GM20000 (cell line): ENCODE results near the gene ARHGDIG.
"Not testable (repeated sequence)": the region's sequence is repeated elsewhere in the genome, so short reads cannot be mapped to it uniquely, and the experiment has no call there.

Source experiments
- DNase-seq: peaks from one replicate; pipeline ENCODE4 v3.0.0; 2012; ENCODE audit warnings: low spot score
- TF ChIP-seq, protein P1 (sequence below): IDR thresholded peaks from 2 replicates; pipeline ENCODE4 v1.5.1; 2012; ENCODE audit warnings: mild to moderate bottlenecking, control low read depth; ENCODE audit errors: extremely low read depth, missing control alignments

ARHGDIG gene

GRCh38 chr16:245105-245504 is 35.3 kb upstream of the ARHGDIG start:
- TF ChIP-seq, protein P1, sequence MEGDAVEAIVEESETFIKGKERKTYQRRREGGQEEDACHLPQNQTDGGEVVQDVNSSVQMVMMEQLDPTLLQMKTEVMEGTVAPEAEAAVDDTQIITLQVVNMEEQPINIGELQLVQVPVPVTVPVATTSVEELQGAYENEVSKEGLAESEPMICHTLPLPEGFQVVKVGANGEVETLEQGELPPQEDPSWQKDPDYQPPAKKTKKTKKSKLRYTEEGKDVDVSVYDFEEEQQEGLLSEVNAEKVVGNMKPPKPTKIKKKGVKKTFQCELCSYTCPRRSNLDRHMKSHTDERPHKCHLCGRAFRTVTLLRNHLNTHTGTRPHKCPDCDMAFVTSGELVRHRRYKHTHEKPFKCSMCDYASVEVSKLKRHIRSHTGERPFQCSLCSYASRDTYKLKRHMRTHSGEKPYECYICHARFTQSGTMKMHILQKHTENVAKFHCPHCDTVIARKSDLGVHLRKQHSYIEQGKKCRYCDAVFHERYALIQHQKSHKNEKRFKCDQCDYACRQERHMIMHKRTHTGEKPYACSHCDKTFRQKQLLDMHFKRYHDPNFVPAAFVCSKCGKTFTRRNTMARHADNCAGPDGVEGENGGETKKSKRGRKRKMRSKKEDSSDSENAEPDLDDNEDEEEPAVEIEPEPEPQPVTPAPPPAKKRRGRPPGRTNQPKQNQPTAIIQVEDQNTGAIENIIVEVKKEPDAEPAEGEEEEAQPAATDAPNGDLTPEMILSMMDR: no peak
- DNase-seq: no peak

DNA sequence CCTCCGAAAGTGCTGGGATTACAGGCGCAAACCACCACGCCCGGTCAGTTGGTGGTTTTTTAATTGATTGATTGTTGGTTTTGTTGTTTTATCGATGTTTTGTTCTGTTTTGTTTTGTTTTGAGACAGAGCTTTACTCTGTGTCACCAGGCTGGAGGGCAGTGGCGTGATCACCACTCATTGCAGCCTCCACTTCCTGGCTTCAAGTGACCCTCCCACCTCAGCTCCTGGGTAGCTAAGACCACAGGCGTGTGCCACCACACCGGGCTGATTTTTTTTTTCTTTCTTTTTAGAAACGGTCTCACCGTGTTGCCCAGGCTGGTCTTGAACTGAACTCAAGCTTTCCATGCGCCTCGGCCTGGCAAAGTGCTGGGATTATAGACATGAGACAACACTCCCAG is 33.4 kb upstream of the ARHGDIG start:
- no peak for DNase-seq
- TF ChIP-seq, protein P1: no peak

GRCh38 chr16:249431-249830 is 31.0 kb upstream of the ARHGDIG start:
- TF ChIP-seq, protein P1: no peak
- DNase-seq: no peak

- TF ChIP-seq, protein P1: no peak
- peak; percentile 78 for DNase-seq
Measured at GRCh38 chr16:252366-253337, 27.7 kb upstream of the ARHGDIG start.

DNA sequence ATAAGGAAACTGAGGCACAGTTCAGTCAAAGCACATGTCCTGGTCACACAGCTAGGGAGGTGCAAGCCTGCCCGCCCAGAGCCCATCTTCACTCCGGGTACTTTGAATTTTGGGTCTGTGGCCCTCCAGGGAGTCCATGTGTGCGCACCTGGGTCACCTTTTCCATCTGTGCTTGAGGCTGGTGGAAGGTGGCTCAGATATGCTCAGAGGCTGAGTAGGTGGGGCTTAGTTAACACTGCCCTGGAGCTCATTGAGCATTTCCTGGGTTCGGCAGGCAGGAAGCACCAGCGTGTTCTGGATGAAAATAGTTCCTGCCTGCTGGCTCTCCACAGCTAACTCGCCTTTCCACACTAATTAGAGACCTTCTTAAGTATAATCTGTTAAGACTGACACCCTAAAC is 26.6 kb upstream of the ARHGDIG start:
- TF ChIP-seq, protein P1: no peak
- no peak for DNase-seq

GRCh38 chr16:254461-254860 is 25.9 kb upstream of the ARHGDIG start:
- TF ChIP-seq, protein P1: no peak
- DNase-seq: no peak

DNA sequence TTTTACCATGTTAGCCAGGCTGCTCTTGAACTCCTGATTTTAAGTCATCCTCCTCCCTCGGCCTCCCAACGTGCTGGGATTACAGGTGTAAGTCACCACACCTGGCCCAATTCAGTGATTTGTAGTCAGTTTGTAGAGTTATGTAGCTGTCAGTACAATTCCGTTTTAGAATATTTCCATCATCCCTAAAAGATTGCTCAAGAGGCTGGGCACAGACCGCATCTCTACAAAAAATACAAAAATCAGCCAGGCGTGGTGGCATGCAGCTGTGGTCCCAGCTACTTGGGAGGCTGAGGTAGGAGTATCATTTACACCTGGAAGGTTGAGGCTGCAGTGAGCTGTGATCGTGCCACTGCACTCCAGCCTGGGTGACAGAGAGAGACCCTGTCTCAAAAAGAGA is 25.2 kb upstream of the ARHGDIG start:
- TF ChIP-seq, protein P1: no peak
- no peak for DNase-seq

GRCh38 chr16:258091-258490 is 22.3 kb upstream of the ARHGDIG start:
- DNase-seq: not testable (repeated sequence)
